DOHH2 (cell line): Measurements from ENCODE around the gene CHST3.
A peak's percentile ranks its signal among the peaks of the same experiment; 100 is the strongest.

Experiments
- H3F3A ChIP-seq: fragments of 200-600 bp; sonication (generic), shearing (Covaris generic); 2 replicates; pipeline ENCODE4 v1.6.0; 2016; ENCODE audit warnings: antibody characterized with exemption, mild to moderate bottlenecking; ENCODE audit not compliant: control insufficient read depth, insufficient read depth
- H3K27ac ChIP-seq: fragments of 200-600 bp; sonication (generic); 2 replicates; pipeline ENCODE4 v1.5.1; 2014; ENCODE audit warnings: low read depth, mild to moderate bottlenecking, low read length, moderate library complexity
- H3K27me3 ChIP-seq: fragments of 200-600 bp; sonication (generic); 2 replicates; pipeline ENCODE4 v1.6.1; 2014; ENCODE audit warnings: mild to moderate bottlenecking, low read length, mixed read lengths; ENCODE audit not compliant: control insufficient read depth
- H3K36me3 ChIP-seq: fragments of 200-600 bp; sonication (generic); 2 replicates; pipeline ENCODE4 v1.6.1; 2014; ENCODE audit warnings: mild to moderate bottlenecking, low read length, moderate library complexity, mixed read lengths; ENCODE audit not compliant: control insufficient read depth
- H3K4me1 ChIP-seq: fragments of 200-600 bp; sonication (generic); 2 replicates; pipeline ENCODE4 v1.6.1; 2014; ENCODE audit warnings: mild to moderate bottlenecking, low read length, mixed read lengths; ENCODE audit not compliant: control insufficient read depth
- H3K4me2 ChIP-seq: fragments of 200-600 bp; sonication (generic); 2 replicates; pipeline ENCODE4 v1.6.0; 2014; ENCODE audit warnings: mild to moderate bottlenecking, low read length, moderate library complexity
- H3K4me3 ChIP-seq: fragments of 200-600 bp; sonication (generic); 2 replicates; pipeline ENCODE4 v1.5.1; 2014; ENCODE audit warnings: mild to moderate bottlenecking, low read length, mixed read lengths
- H3K79me2 ChIP-seq: fragments of 200-600 bp; sonication (generic); 2 replicates; pipeline ENCODE4 v1.6.1; 2014; ENCODE audit warnings: mild to moderate bottlenecking, low read length, mixed read lengths; ENCODE audit not compliant: control insufficient read depth
- H3K9me2 ChIP-seq: fragments of 200-600 bp; sonication (generic); replicated peaks from 2 replicates; pipeline ENCODE4 v1.6.1; 2014; ENCODE audit warnings: mild to moderate bottlenecking, low read length, mixed read lengths; ENCODE audit not compliant: control insufficient read depth
- H3K9me3 ChIP-seq: fragments of 200-600 bp; sonication (generic); 2 replicates; pipeline ENCODE4 v1.6.1; 2014; ENCODE audit warnings: antibody characterized with exemption, low read length, mixed read lengths; ENCODE audit not compliant: control insufficient read depth, insufficient read depth
- H4K20me1 ChIP-seq: fragments of 200-600 bp; sonication (generic); 2 replicates; pipeline ENCODE4 v1.6.0; 2014; ENCODE audit warnings: low read depth, mild to moderate bottlenecking, antibody characterized with exemption, low read length, moderate library complexity; ENCODE audit not compliant: control insufficient read depth, insufficient read depth
- EZH2phosphoT487 ChIP-seq: fragments of 200-600 bp; sonication (generic); IDR thresholded peaks from 2 replicates; pipeline ENCODE4 v1.6.1; 2017; ENCODE audit warnings: borderline replicate concordance, mild to moderate bottlenecking, antibody characterized with exemption, low read length, moderate library complexity, mixed read lengths
- TF ChIP-seq, protein P1 (sequence below): fragments of 200-600 bp; sonication (generic); IDR thresholded peaks from one replicate; pipeline ENCODE4 v1.5.1; 2014; ENCODE audit warnings: antibody characterized with exemption, mild to moderate bottlenecking, low read depth, low read length; ENCODE audit not compliant: poor library complexity, severe bottlenecking

Gene CHST3

DNA sequence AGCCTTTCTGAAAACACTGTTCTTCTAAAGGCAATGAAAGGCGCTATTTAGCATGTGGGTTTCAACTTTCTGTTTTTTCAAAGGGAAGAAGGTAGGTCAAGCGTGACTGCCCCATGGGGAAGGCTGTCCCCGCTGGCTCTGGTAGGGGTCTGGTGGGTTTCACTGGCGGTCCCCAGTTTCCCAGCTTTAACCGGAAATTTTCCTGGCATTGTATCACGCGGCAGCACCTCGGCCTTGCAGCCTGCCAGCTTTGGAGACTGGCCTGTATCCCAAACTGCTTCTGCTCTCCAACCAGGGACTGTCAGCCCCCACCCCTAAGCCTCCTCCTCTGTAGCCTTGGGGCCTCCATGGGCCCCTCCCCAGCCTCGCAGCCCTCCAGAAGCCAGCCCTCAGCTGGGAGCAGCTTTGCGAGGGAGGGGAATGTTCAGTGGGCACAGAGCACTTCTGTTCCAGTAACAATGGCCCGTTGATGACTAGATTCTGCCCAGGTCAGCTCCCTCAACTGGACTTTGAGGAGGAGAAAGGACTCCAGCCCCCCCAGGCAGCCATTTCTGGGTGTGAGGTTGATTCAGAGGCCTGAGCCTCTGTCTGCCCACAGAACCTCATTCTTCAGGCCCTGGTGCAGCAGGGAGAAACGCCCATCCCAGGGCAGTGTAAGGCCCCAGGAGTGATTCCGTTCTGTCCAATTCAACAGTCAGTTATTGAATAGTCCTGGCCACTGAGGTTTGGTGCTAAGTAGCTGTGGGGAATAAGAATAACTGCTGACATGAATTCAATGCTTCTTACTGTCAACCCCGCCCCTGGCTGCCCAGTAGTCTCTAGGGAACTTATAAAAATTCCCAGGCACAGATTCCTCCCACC is 17.1 kb downstream of the CHST3 start:
- Histone ChIP-seq H3K27me3 (peaks cover 54% of the 10 kb centered on the region), H3K4me3 (no peak overlapping the region), H4K20me1 (no peaks in the 10 kb centered on the region), H3K79me2 (no peaks in the 10 kb centered on the region), H3K36me3 (no peaks in the 10 kb centered on the region), H3F3A (no peaks in the 10 kb centered on the region), H3K9me2 (no peaks in the 10 kb centered on the region), H3K9me3 (no peaks in the 10 kb centered on the region), H3K27ac (no peak overlapping the region), H3K4me2 (no peak overlapping the region), H3K4me1 (no peaks in the 10 kb centered on the region)
- TF ChIP-seq, protein P1, sequence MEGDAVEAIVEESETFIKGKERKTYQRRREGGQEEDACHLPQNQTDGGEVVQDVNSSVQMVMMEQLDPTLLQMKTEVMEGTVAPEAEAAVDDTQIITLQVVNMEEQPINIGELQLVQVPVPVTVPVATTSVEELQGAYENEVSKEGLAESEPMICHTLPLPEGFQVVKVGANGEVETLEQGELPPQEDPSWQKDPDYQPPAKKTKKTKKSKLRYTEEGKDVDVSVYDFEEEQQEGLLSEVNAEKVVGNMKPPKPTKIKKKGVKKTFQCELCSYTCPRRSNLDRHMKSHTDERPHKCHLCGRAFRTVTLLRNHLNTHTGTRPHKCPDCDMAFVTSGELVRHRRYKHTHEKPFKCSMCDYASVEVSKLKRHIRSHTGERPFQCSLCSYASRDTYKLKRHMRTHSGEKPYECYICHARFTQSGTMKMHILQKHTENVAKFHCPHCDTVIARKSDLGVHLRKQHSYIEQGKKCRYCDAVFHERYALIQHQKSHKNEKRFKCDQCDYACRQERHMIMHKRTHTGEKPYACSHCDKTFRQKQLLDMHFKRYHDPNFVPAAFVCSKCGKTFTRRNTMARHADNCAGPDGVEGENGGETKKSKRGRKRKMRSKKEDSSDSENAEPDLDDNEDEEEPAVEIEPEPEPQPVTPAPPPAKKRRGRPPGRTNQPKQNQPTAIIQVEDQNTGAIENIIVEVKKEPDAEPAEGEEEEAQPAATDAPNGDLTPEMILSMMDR: no peak
- no peak for TF ChIP-seq EZH2phosphoT487

DNA sequence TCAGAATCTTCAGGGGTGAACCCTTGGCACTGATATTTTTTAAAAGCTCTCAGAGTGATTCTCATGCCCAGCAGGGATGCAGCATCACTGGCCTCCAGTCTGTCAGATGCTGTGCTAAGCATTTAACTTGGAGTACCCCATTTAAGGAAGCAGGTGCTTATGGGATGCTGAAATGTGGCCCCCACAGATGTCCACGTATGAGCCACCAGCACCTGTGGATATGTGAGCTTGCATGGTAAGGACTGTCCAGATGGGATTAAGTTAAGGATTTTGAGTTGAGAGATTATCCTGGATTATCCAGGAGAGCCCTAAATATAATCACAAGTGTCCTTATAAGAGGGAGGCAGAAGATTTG is 17.7 kb downstream of the CHST3 start:
- no peaks in the 10 kb centered on the region for H3K4me1 ChIP-seq
- H3K4me3 ChIP-seq: no peak overlapping the region
- H4K20me1 ChIP-seq: no peaks in the 10 kb centered on the region
- no peaks in the 10 kb centered on the region for H3F3A ChIP-seq
- no peaks in the 10 kb centered on the region for H3K9me3 ChIP-seq
- H3K36me3 ChIP-seq: no peaks in the 10 kb centered on the region
- no peaks in the 10 kb centered on the region for H3K9me2 ChIP-seq
- H3K27ac ChIP-seq: no peak overlapping the region
- no peak for TF ChIP-seq EZH2phosphoT487
- TF ChIP-seq, protein P1: no peak
- H3K27me3 ChIP-seq: peaks cover 60% of the 10 kb centered on the region
- H3K4me2 ChIP-seq: no peak overlapping the region
- no peaks in the 10 kb centered on the region for H3K79me2 ChIP-seq

DNA sequence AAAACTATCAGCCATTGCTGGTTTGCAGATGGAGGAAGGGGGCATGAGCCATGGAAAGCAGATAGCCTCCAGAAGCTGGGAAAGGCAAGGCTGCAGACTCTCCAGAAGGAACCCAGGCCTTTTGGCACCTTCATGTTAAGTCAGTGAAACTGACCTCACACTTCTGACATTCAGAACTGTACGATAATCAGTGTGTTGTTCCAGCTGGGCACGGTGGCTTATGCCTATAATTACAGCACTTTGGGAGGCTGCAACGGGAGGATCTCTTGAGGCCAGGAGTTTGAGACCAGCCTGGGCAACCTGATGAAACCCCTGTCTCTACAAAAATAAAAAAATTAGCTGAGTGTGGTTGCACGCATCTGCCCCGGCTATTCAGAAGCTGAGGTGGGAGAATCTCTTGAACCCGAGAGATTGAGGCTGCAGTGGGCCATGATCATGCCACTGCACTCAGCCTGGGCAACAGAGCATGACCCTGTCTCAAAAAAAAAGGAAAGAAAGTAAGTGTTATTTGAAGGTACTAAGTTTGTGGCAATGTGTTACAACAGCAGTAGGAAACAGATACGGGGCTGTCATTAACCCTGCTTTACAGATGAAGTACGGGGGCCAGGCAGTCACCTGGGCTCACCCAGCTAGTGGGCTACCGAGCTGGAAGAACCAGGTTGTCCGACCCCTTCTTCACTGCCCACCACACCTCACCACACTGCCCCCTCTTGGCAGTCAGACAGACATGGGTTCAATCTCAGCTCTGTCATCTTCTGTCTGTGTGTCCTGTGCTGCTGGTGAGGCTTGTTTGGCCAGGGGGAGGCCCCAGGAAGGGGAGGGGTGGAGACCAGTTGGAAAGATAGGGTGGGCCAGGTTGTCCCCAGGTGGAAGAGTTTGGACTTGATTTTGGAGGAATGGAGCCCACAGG is 18.3 kb downstream of the CHST3 start:
- no peaks in the 10 kb centered on the region for H3K9me2 ChIP-seq
- H3K27ac ChIP-seq: no peak overlapping the region
- H3K79me2 ChIP-seq: no peaks in the 10 kb centered on the region
- H3K36me3 ChIP-seq: no peaks in the 10 kb centered on the region
- H4K20me1 ChIP-seq: no peaks in the 10 kb centered on the region
- no peaks in the 10 kb centered on the region for H3K9me3 ChIP-seq
- no peak overlapping the region for H3K4me3 ChIP-seq
- peak; percentile 49; the same call in 1 of the 2 replicates for TF ChIP-seq EZH2phosphoT487
- TF ChIP-seq, protein P1: no peak
- H3K27me3 ChIP-seq: peaks cover 61% of the 10 kb centered on the region
- H3K4me2 ChIP-seq: no peak overlapping the region
- no peaks in the 10 kb centered on the region for H3F3A ChIP-seq
- H3K4me1 ChIP-seq: no peaks in the 10 kb centered on the region
